Adrenal gland (tissue), 5 donors: ENCODE results near the gene SGSH.

Experiments used
- POLR2A ChIP-seq, 2 donors: fragments of 450-650 bp; IDR thresholded peaks; one replicate each; pipeline ENCODE4 v1.6.1; 2017; ENCODE audit warnings: antibody characterized with exemption in 2 of 2, mild to moderate bottlenecking in 2 of 2, moderate library complexity in 1 of 2
- TF ChIP-seq, protein P1 (sequence below), 6 experiments: fragments of 450-650 bp in 4 of 6; fragments of 200-600 bp in 2 of 6; sonication (generic) in 1 of 6; IDR thresholded peaks; 1 replicate in 5 of 6; 2 replicates in 1 of 6; pipeline versions ENCODE4 v1.5.1 to v1.8.0; 2016 to 2021; ENCODE audit warnings: antibody characterized with exemption in 6 of 6, mild to moderate bottlenecking in 2 of 6, moderate library complexity in 1 of 6
- donor health status: DM: no; HTN: no; CAD: no.

- TF ChIP-seq, protein P1, sequence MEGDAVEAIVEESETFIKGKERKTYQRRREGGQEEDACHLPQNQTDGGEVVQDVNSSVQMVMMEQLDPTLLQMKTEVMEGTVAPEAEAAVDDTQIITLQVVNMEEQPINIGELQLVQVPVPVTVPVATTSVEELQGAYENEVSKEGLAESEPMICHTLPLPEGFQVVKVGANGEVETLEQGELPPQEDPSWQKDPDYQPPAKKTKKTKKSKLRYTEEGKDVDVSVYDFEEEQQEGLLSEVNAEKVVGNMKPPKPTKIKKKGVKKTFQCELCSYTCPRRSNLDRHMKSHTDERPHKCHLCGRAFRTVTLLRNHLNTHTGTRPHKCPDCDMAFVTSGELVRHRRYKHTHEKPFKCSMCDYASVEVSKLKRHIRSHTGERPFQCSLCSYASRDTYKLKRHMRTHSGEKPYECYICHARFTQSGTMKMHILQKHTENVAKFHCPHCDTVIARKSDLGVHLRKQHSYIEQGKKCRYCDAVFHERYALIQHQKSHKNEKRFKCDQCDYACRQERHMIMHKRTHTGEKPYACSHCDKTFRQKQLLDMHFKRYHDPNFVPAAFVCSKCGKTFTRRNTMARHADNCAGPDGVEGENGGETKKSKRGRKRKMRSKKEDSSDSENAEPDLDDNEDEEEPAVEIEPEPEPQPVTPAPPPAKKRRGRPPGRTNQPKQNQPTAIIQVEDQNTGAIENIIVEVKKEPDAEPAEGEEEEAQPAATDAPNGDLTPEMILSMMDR (IDR thresholded peaks at IDR 0.05), result no peak
- TF ChIP-seq POLR2A (IDR thresholded peaks at IDR 0.05), result no peak
These were observed 37.3 kb downstream of the SGSH start for GRCh38 chr17:80182845-80183223.
